AG09319 (cell line): ENCODE data around the gene RAB40A.
"Not testable (repeated sequence)": the region's sequence is repeated elsewhere in the genome, so short reads cannot be mapped to it uniquely, and the experiment has no call there.

Experiments
- DNase-seq: peaks from one replicate; pipeline ENCODE4 v3.0.0-alpha.2; 2010; ENCODE audit warnings: low read depth; ENCODE audit errors: extremely low read depth
- CTCF ChIP-seq: IDR thresholded peaks from 2 replicates; pipeline ENCODE4 v1.5.1; 2011; ENCODE audit warnings: low read depth, mild to moderate bottlenecking, inconsistent platforms, low read length, moderate library complexity

Gene RAB40A

GRCh38 chrX:103464774-103465117, 54.5 kb downstream of the RAB40A start:
- no peak for DNase-seq

DNA sequence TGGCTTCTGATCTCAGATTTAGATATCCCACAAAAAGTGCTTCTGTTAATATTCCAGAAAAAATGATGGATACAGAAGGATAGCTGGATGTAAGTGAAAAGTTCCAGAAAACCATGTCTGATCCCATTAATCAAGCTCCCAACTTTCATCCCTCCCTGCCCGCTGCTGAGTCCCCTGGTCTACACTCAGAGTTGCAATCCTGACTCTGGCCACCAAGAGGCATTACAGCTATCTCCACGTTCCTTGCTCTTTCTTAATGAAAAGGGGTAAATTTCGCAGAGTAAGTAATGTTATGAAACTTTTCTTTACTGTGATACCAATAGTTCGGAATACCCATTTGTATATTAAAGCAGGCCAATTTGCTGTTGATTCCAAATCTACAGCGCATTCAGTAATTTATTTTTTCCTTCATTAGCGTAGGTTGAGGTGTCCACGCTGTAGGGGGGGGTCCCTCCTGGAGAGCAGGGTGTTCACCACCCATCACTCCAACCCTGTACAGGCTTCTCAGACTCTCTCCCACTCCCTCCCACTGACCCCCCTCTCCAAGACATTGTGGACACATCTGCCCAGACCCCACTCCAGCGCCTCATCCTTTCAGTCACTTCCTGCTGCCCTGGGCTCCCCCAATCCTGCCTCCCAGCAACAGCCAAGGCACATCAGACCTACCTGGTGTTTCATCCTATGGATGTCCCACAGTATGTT, 55.1 kb downstream of the RAB40A start:
- peak; percentile 52 for TF ChIP-seq CTCF
- DNase-seq = no peak

More at GRCh38 chrX:103464774-103465117, 54.5 kb downstream of the RAB40A start:
- peak; percentile 75 for TF ChIP-seq CTCF

DNA sequence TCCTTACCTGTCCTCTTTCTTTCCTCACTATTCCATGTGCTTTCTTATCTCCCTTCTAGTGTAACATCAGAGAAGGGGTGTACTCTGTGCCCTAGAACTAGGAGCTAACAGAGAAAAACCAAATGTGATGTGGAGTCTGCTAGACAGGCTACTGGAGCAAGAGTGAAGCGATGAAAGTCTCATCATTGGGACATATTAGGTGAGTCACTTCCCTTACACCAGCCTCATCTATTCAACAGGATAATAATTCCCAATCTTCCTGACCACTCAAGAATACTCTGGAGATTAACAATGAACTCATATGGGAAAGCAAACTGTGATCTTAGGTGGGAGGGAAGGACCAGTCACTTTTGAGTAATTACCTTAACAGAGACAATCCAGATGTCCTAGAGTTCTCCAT, 58.1 kb downstream of the RAB40A start:
- no peak for TF ChIP-seq CTCF
- no peak for DNase-seq

GRCh38 chrX:103460001-103460755, 59.1 kb downstream of the RAB40A start:
- not testable (repeated sequence) for DNase-seq

- DNase-seq = peak; percentile 83
- TF ChIP-seq CTCF = no peak
These were observed 65.6 kb downstream of the RAB40A start for GRCh38 chrX:103453655-103454054.
